ENCODE data around the gene OVOL3.

OVOL3 gene

GRCh38 chr19:36090910-36091695 is 19.8 kb upstream of the OVOL3 start:
- H3K4me3 ChIP-seq (ENCODE audit: low read length) = no peak overlapping the region
- DNase-seq (ENCODE audit: low read depth) = no peak
- TF ChIP-seq, protein P1, sequence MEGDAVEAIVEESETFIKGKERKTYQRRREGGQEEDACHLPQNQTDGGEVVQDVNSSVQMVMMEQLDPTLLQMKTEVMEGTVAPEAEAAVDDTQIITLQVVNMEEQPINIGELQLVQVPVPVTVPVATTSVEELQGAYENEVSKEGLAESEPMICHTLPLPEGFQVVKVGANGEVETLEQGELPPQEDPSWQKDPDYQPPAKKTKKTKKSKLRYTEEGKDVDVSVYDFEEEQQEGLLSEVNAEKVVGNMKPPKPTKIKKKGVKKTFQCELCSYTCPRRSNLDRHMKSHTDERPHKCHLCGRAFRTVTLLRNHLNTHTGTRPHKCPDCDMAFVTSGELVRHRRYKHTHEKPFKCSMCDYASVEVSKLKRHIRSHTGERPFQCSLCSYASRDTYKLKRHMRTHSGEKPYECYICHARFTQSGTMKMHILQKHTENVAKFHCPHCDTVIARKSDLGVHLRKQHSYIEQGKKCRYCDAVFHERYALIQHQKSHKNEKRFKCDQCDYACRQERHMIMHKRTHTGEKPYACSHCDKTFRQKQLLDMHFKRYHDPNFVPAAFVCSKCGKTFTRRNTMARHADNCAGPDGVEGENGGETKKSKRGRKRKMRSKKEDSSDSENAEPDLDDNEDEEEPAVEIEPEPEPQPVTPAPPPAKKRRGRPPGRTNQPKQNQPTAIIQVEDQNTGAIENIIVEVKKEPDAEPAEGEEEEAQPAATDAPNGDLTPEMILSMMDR (conservative IDR thresholded peaks at IDR 0.05; ENCODE audit: low read length) = no peak

GRCh38 chr19:36092566-36092965 is 18.4 kb upstream of the OVOL3 start:
- TF ChIP-seq, protein P1 (conservative IDR thresholded peaks at IDR 0.05; ENCODE audit: low read length) = no peak
- no peak overlapping the region for H3K4me3 ChIP-seq (ENCODE audit: low read length)
- no peak for DNase-seq (ENCODE audit: low read depth)

- TF ChIP-seq, protein P1 (conservative IDR thresholded peaks at IDR 0.05; ENCODE audit: low read length) = no peak
- DNase-seq (ENCODE audit: low read depth) = no peak
- no peak overlapping the region for H3K4me3 ChIP-seq (ENCODE audit: low read length)
These were observed 17.7 kb upstream of the OVOL3 start for GRCh38 chr19:36093146-36093662.

- TF ChIP-seq, protein P1 (conservative IDR thresholded peaks at IDR 0.05; ENCODE audit: low read length) = no peak
- no peak overlapping the region for H3K4me3 ChIP-seq (ENCODE audit: low read length)
- no peak for DNase-seq (ENCODE audit: low read depth)
These were observed 17.3 kb upstream of the OVOL3 start for GRCh38 chr19:36093687-36094086.

GRCh38 chr19:36097036-36097435 is 13.9 kb upstream of the OVOL3 start:
- TF ChIP-seq, protein P1 (conservative IDR thresholded peaks at IDR 0.05; ENCODE audit: low read length) = no peak
- DNase-seq (ENCODE audit: low read depth) = no peak
- H3K4me3 ChIP-seq (ENCODE audit: low read length) = no peak overlapping the region

- DNase-seq (ENCODE audit: low read depth) = no peak
- H3K4me3 ChIP-seq (ENCODE audit: low read length) = no peak overlapping the region
- TF ChIP-seq, protein P1 (conservative IDR thresholded peaks at IDR 0.05; ENCODE audit: low read length) = no peak
These were observed 11.7 kb upstream of the OVOL3 start for GRCh38 chr19:36099166-36099785.

DNA sequence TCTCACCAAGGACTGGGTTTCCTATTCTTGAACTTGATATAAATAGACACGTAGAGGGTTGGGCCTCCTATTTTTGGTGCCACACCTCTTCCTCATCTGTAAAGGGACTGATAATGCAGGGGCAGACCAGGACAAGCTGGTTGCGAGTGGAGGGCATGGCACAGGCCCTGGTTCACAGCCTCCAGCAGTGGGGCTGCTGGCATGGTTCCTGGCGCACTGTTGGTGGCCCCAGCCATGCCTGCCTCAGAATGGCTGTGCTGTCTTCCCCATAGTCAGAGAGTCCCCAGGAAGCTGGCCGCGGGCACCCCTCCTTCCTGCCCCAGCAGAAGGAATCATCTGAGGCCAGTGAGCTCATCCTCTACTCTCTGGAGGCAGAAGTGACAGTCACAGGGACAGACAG is 10.5 kb upstream of the OVOL3 start:
- no peak overlapping the region for H3K4me3 ChIP-seq (ENCODE audit: low read length)
- no peak for DNase-seq (ENCODE audit: low read depth)
- TF ChIP-seq, protein P1 (conservative IDR thresholded peaks at IDR 0.05; ENCODE audit: low read length) = no peak
